IMR-90 (cell line): ENCODE measurements around the gene TMEM231.

ENCODE experiments used
- BHLHE40 ChIP-seq: fragments of 150-350 bp; IDR thresholded peaks from 2 replicates; pipeline ENCODE4 v1.6.1; 2016; ENCODE audit warnings: mild to moderate bottlenecking, low read depth, low read length
- CHD1 ChIP-seq: IDR thresholded peaks from 2 replicates; pipeline ENCODE4 v1.6.1; 2012; ENCODE audit warnings: low read depth, low read length, improper control_type of control experiment
- FOS ChIP-seq: fragments of 150-350 bp; IDR thresholded peaks from 2 replicates; pipeline ENCODE4 v1.6.1; 2016; ENCODE audit warnings: low read depth, low read length
- MAFK ChIP-seq: IDR thresholded peaks from 2 replicates; pipeline ENCODE4 v1.6.1; 2012; ENCODE audit warnings: low read depth, low read length, improper control_type of control experiment
- MAZ ChIP-seq: IDR thresholded peaks from 2 replicates; pipeline ENCODE4 v1.6.1; 2012; ENCODE audit warnings: low read depth, mild to moderate bottlenecking, low read length, improper control_type of control experiment, moderate library complexity, borderline replicate concordance
- MXI1 ChIP-seq: IDR thresholded peaks from 2 replicates; pipeline ENCODE4 v1.6.1; 2012; ENCODE audit warnings: low read depth, mild to moderate bottlenecking, low read length, moderate library complexity, borderline replicate concordance
- NFE2L2 ChIP-seq: fragments of 150-350 bp; IDR thresholded peaks from 2 replicates; pipeline ENCODE4 v1.6.1; 2016; ENCODE audit warnings: low read depth, mild to moderate bottlenecking, low read length
- POLR2A ChIP-seq: IDR thresholded peaks from 2 replicates; pipeline ENCODE4 v1.6.1; 2012; ENCODE audit warnings: mild to moderate bottlenecking, low read depth, low read length
- RAD21 ChIP-seq: IDR thresholded peaks from 2 replicates; pipeline ENCODE4 v1.6.1; 2012; ENCODE audit warnings: low read length, improper control_type of control experiment
- RCOR1 ChIP-seq: IDR thresholded peaks from 2 replicates; pipeline ENCODE4 v1.6.1; 2012; ENCODE audit warnings: mild to moderate bottlenecking, low read length, improper control_type of control experiment; ENCODE audit not compliant: insufficient replicate concordance
- RFX5 ChIP-seq: IDR thresholded peaks from 2 replicates; pipeline ENCODE4 v1.8.0; 2012; ENCODE audit warnings: low read depth, mild to moderate bottlenecking, low read length, moderate library complexity
- SMC3 ChIP-seq: fragments of 150-350 bp; IDR thresholded peaks from 2 replicates; pipeline ENCODE4 v1.6.1; 2016; ENCODE audit warnings: low read depth, mild to moderate bottlenecking, antibody characterized with exemption, low read length, moderate library complexity
- USF2 ChIP-seq: fragments of 150-350 bp; IDR thresholded peaks from 2 replicates; pipeline ENCODE4 v1.6.1; 2017; ENCODE audit warnings: mild to moderate bottlenecking, antibody characterized with exemption, low read length, low read depth
- TF ChIP-seq, protein P1 (sequence below): conservative IDR thresholded peaks from 2 replicates; pipeline ENCODE4 v1.5.1; 2012; ENCODE audit warnings: mild to moderate bottlenecking, low read depth, low read length, improper control_type of control experiment

GRCh38 chr16:75519175-75519574, 36.9 kb downstream of the TMEM231 start:
- TF ChIP-seq POLR2A (no peak), USF2 (no peak), RCOR1 (no peak), MAZ (no peak), NFE2L2 (no peak), SMC3 (no peak), BHLHE40 (no peak), RAD21 (no peak), MXI1 (no peak), CHD1 (no peak), RFX5 (no peak), FOS (no peak), MAFK (no peak)
- TF ChIP-seq, protein P1, sequence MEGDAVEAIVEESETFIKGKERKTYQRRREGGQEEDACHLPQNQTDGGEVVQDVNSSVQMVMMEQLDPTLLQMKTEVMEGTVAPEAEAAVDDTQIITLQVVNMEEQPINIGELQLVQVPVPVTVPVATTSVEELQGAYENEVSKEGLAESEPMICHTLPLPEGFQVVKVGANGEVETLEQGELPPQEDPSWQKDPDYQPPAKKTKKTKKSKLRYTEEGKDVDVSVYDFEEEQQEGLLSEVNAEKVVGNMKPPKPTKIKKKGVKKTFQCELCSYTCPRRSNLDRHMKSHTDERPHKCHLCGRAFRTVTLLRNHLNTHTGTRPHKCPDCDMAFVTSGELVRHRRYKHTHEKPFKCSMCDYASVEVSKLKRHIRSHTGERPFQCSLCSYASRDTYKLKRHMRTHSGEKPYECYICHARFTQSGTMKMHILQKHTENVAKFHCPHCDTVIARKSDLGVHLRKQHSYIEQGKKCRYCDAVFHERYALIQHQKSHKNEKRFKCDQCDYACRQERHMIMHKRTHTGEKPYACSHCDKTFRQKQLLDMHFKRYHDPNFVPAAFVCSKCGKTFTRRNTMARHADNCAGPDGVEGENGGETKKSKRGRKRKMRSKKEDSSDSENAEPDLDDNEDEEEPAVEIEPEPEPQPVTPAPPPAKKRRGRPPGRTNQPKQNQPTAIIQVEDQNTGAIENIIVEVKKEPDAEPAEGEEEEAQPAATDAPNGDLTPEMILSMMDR = no peak
